ENCODE measurements around the gene FASTKD2. TPM values are rescaled to one million over a fixed set of nuclear protein-coding genes. Genes with fewer than 3 reads are reported as not detected.

FASTKD2 gene
- total and polyA plus RNA-seq, 2 of the 4 experiments (the other 2 are of a cell fraction): 17.6 to 50.4 TPM

GRCh38 chr2:206797376-206797775 is 32.0 kb downstream of the FASTKD2 start:
- H2AK5ac ChIP-seq (ENCODE audit: low read depth, low read length): no peak overlapping the region
- no peak overlapping the region for H3K56ac ChIP-seq (ENCODE audit: extremely low read depth, insufficient read depth, low read length)
- no peak overlapping the region for H4K5ac ChIP-seq (ENCODE audit: low read depth, low read length)
- WGBS, 2 experiments (ENCODE audit: extremely low coverage in 2 of 2, insufficient read length in 1 of 2): 78% methylated on average over 3 of the region's 4 CpGs; no CpG with 5 or more reads in 1 of the 2 experiments
- no peak overlapping the region for H4K8ac ChIP-seq (ENCODE audit: low read depth in 2 of 2, low read length in 2 of 2)
- no peak overlapping the region for H2AFZ ChIP-seq (replicated peaks; ENCODE audit: low read length, poor library complexity)
- in situ Hi-C loops (cut with MboI; ENCODE audit: low sequenced_read_pairs) (loop anchor here (5.0 to 25.0 kb wide), 2 partner anchors 675 to 940 kb away; no protein-coding TSS in a partner anchor), dilution Hi-C loops (cut with HindIII; ENCODE audit: low sequenced_read_pairs, unreplicated experiment) (no loop called here), intact Hi-C loops (cut with micrococcal nuclease) (loop anchor here (10.0 kb wide), 1 partner anchor 257 kb away; no protein-coding TSS in a partner anchor)
- no peak overlapping the region for H3K4me3 ChIP-seq (ENCODE audit: insufficient read depth, low read depth, low read length)
- H3K27ac ChIP-seq (ENCODE audit: insufficient read depth, low read length): no peak overlapping the region
- no peak overlapping the region for H3K9ac ChIP-seq (ENCODE audit: low read depth, low read length)
- H4K91ac ChIP-seq (ENCODE audit: insufficient read depth, low read depth, low read length): no peak overlapping the region
- no peak overlapping the region for H2BK120ac ChIP-seq (ENCODE audit: low read depth, low read length)
- H2BK5ac ChIP-seq (ENCODE audit: low read depth, low read length, poor library complexity, severe bottlenecking): no peak overlapping the region
- ChIA-PET CTCF (no interaction called here), POLR2A (ENCODE audit: unreplicated experiment) (no interaction called here)
- H3K14ac ChIP-seq (replicated peaks; ENCODE audit: low read depth, low read length): no peak overlapping the region
- H3K27me3 ChIP-seq (ENCODE audit: control insufficient read depth, insufficient read depth, low read length): no peaks in the 10 kb centered on the region
- no peak overlapping the region for H2AK9ac ChIP-seq (replicated peaks; ENCODE audit: low read depth, low read length, poor library complexity)
- no peak overlapping the region for H3K23ac ChIP-seq (ENCODE audit: low read depth, low read length)
- ATAC-seq (ENCODE audit: low read depth): no peak
- H3K4ac ChIP-seq (ENCODE audit: low read depth, low read length): no peak overlapping the region
- BruUV-seq (replicated peaks): no TSS peak
- H3K36me3 ChIP-seq (ENCODE audit: control insufficient read depth, insufficient read depth, low read length): peaks cover 7% of the 10 kb centered on the region
- TF ChIP-seq USF2 (IDR thresholded peaks at IDR 0.05; ENCODE audit: low read depth, low read length) (no peak), ELK1 (IDR thresholded peaks at IDR 0.05; ENCODE audit: borderline replicate concordance, low read depth, low read length) (no peak), CHD1 (IDR thresholded peaks at IDR 0.05; ENCODE audit: low read depth, low read length) (no peak), MAFK (IDR thresholded peaks at IDR 0.05; ENCODE audit: low read depth, low read length) (no peak), RAD21 (IDR thresholded peaks at IDR 0.05; ENCODE audit: low read length) (no peak), SMC3 (IDR thresholded peaks at IDR 0.05; ENCODE audit: low read depth, low read length) (no peak), POLR2A (IDR thresholded peaks at IDR 0.05; ENCODE audit: low read depth, low read length) (no peak), BHLHE40 (IDR thresholded peaks at IDR 0.05; ENCODE audit: low read depth, low read length) (no peak), CEBPB (IDR thresholded peaks at IDR 0.05; ENCODE audit: low read depth, low read length) (no peak), RCOR1 (IDR thresholded peaks at IDR 0.05; ENCODE audit: insufficient replicate concordance, low read length) (no peak), MXI1 (IDR thresholded peaks at IDR 0.05; ENCODE audit: borderline replicate concordance, low read depth, low read length) (no peak), FOS (IDR thresholded peaks at IDR 0.05; ENCODE audit: low read depth, low read length) (no peak)
- DNase-seq: no peak
- 0 out of 4 replicates have a peak, but pooled peaks cover 0 to 3% of the 10 kb centered on the region in 2 experiments for H3K79me1 ChIP-seq (ENCODE audit: low read depth in 1 of 2, low read length in 2 of 2)
- 0 out of 2 replicates have a peak, but pooled peaks cover 2% of the 10 kb centered on the region for H3K9me1 ChIP-seq (ENCODE audit: insufficient read depth, low read length)
- no peak overlapping the region for H3K18ac ChIP-seq (ENCODE audit: low read depth, low read length)
- no peaks in the 10 kb centered on the region for H3K4me1 ChIP-seq (ENCODE audit: control insufficient read depth, insufficient read depth, low read length)
- H2BK20ac ChIP-seq (ENCODE audit: low read depth, low read length): no peak overlapping the region
- no peak overlapping the region for H2BK15ac ChIP-seq (ENCODE audit: low read depth, low read length)
- H4K20me1 ChIP-seq (ENCODE audit: insufficient read depth, low read length): no peaks in the 10 kb centered on the region
- H3K4me2 ChIP-seq (ENCODE audit: low read depth, low read length): no peak overlapping the region
- H3K9me3 ChIP-seq (ENCODE audit: control insufficient read depth, insufficient read depth, low read length): no peaks in the 10 kb centered on the region
